Subcutaneous adipose tissue (tissue), 4 donors: ENCODE data around the gene ZDHHC8. TPM values are rescaled to one million over a fixed set of nuclear protein-coding genes. Genes with fewer than 3 reads are reported as not detected.

ENCODE experiments used
- total RNA-seq, 4 donors: library from RNA; depleted of rRNA; stranded (reverse); fragments of >200 nt; gene quantifications; one replicate each; pipeline ENCODE4 v1.1.0, GENCODE V29; 2016
- TF ChIP-seq, protein P1 (sequence below): fragments of 450-650 bp; IDR thresholded peaks from one replicate; pipeline ENCODE4 v1.5.1; 2016; ENCODE audit warnings: low read depth, mild to moderate bottlenecking, control low read depth, antibody characterized with exemption, moderate library complexity

The ZDHHC8 gene
- total RNA-seq, 4 donors from 2014 or later: 7.0 to 32.2 (median 11.0) TPM

DNA sequence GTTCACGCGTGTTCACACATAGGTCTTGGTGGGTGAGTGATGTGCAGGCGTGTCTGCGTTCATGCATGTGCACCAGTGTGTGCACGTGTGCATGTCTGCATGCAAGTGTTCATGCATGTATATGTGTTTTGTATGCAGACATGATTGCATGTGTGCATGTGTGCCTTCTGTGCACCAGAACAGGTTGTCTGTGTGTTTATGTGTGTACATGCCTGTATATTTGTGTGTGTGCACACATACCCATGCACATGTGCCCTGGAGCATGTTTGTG lies 4.9 kb downstream of the ZDHHC8 start:
- TF ChIP-seq, protein P1, sequence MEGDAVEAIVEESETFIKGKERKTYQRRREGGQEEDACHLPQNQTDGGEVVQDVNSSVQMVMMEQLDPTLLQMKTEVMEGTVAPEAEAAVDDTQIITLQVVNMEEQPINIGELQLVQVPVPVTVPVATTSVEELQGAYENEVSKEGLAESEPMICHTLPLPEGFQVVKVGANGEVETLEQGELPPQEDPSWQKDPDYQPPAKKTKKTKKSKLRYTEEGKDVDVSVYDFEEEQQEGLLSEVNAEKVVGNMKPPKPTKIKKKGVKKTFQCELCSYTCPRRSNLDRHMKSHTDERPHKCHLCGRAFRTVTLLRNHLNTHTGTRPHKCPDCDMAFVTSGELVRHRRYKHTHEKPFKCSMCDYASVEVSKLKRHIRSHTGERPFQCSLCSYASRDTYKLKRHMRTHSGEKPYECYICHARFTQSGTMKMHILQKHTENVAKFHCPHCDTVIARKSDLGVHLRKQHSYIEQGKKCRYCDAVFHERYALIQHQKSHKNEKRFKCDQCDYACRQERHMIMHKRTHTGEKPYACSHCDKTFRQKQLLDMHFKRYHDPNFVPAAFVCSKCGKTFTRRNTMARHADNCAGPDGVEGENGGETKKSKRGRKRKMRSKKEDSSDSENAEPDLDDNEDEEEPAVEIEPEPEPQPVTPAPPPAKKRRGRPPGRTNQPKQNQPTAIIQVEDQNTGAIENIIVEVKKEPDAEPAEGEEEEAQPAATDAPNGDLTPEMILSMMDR: no peak

DNA sequence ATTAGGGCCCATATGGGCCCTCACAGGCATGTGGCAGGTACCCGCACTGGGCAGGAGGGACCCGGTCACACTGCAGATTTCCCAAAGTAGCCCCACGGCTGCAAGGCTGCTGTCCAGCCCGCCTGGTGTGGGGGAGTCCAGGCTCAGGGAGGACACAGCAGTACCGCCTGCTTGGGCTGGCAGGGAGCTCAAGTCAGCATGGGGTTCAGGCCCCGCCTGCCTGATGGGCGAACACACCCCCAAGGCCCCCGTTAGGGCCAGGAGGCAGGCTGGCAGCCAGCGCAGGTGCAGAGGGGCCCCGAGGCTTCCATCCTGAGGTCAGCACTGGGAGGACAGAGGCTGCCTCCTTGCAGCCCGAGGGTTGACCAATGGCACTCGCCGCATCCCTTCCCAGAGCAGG lies 5.5 kb downstream of the ZDHHC8 start:
- TF ChIP-seq, protein P1: no peak

DNA sequence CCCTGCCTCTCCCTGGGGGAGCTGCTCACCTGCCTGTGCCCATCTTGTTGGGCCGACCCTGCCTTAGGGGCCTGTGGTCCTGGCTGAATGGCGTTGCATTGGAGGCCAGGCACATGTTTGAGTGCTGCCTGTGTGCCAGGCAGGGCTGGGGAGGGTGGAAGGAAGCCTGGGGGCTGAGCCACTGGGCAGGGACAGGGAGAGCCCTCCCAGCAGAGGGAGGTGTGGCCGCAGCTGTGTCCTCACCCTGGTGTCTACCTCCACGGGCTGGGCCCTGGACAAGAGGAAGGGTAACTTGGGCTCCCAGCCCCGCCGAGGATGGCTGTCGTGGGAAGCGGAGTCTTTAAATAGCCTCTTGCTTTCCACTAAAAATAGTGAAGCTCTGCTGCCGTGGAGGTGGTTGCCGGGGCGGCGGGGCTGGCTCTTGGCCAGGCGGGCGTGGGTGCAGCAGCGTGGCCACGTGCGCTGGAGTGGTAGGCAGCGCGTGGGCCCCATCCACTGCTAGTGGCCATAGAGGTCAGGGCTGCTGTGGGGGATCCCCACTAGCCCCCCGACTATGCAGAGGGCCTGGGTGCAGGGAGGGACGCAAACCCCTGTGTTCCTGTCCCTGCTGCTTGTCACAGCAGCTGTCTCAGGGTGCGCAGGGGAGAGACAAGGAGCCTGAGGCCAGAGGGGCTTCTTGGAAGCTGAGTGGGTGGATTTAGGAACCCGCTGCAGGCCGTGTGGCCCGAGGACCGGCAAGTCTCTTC lies 6.2 kb downstream of the ZDHHC8 start:
- TF ChIP-seq, protein P1: no peak

DNA sequence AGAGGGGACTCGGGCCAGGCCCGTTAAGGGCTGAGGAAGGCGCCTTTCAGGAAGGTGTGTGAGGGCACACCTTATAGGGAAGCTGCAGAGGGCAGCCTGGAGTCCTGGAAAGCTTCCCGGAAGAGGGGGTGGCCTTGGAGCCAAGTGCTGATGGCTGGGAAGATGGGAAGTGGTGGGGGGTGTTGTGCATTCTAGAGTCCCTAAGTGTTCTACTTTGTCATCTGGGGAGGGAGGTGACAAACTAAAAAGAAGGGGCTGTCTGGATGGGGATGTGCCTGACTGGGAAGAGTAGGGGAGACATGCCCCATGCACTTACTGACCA lies 6.8 kb downstream of the ZDHHC8 start:
- TF ChIP-seq, protein P1: no peak

DNA sequence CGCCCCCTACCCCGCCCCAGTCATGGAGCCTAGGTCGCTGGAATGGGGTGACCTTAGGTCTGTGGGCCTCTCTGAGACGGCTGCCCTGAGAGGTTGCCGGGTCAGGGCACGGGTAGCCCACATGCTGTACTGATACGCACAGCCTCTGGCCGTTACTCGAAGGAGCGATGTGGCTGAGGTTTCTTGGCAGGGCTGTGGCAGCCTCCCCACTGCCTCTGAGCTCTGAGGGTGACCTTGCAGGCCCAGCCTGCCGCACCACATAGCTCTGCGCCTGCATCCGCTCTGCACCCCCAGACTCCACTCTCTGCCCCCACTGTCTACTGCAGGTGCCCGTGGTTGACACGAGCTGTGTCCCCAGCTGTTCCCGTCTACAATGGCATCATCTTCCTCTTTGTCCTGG lies 7.3 kb downstream of the ZDHHC8 start:
- TF ChIP-seq, protein P1: no peak

DNA sequence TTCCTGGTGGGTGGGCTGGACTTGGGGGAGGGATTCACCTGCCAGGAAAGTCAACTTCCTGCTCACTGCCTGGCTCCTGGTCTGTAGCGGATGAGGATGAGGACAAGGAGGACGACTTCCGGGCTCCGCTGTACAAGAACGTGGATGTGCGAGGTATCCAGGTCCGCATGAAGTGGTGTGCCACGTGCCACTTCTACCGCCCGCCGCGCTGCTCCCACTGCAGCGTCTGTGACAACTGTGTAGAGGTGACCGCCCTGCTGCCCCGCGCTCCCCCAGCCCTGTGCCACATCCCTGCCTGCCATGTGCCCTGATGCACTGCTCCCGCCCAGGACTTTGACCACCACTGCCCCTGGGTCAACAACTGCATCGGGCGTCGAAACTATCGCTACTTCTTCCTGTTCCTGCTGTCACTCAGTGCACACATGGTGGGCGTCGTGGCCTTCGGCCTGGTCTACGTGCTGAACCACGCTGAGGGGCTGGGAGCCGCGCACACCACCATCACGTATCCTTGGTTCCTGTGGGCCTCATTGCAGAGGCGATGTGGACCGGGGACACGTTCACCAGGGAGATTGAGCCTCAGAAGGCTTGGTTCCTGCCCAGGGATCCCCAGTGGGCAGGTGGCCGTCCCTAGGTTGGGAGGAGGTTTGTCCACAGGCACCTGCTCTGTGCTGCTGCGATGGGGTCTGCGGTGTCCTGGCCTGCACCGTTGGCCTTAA lies 7.9 kb downstream of the ZDHHC8 start:
- TF ChIP-seq, protein P1: no peak

DNA sequence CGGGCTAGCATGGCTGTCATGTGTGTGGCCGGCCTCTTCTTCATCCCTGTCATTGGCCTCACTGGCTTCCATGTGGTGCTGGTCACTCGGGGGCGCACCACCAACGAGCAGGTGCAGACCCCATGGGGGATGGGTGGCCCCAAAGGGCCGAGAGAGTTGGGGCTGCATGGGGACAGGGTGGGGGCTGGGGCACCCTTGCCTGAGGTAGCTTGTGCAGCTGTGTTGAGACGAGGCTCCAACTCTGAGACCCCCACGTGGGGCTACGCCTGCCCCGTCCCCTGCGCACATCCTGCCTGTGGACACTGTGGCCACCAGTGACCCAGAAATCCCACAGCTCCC lies 8.5 kb downstream of the ZDHHC8 start:
- TF ChIP-seq, protein P1: no peak
